ENCODE measurements around the gene FMO5. TPM values are rescaled to one million over a fixed set of nuclear protein-coding genes. Genes with fewer than 3 reads are reported as not detected.

Gene FMO5
- total and polyA plus RNA-seq, 2 of the 13 experiments (the other 11 are each of a cell fraction or from before 2014, with no cell fraction given): 48.2 to 149 TPM

DNA sequence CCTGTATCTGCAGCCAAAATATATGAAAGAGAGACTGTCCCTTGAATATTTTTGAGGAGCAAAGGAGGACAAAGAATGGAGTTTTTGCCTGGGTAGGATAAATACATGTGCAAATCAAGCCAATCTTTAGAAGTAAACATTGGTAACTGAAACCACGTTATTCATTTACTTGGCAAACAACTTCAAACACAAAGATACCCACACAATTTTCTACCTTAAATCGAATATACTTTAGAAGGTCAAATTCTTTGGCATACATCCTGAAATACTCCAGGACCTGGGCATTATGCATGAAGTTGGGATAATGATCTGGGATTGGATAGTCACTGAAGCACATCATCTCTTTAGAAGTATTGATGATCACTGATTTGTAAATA, 9.6 kb downstream of the FMO5 start (continued):
- TF ChIP-seq ZNF883 (CRISPR knock-in tag; IDR thresholded peaks at IDR 0.05; ENCODE audit: not compliant biosample characterization) (no peak), HDAC2 (CRISPR knock-in tag; IDR thresholded peaks at IDR 0.05) (peak; percentile 72; the same call in 1 of the 2 replicates), TMF1 (CRISPR knock-in tag; IDR thresholded peaks at IDR 0.05; ENCODE audit: low read depth) (no peak), NR2F6 (IDR thresholded peaks at IDR 0.05) (peak; percentile 84), NR2F6 (CRISPR knock-in tag; IDR thresholded peaks at IDR 0.05) (peak; percentile 77), HOXD1 (CRISPR knock-in tag; IDR thresholded peaks at IDR 0.05) (no peak), SKIL (CRISPR knock-in tag; IDR thresholded peaks at IDR 0.05; ENCODE audit: borderline replicate concordance) (no peak), HOXA3 (CRISPR knock-in tag; IDR thresholded peaks at IDR 0.05) (no peak), CBX1 (IDR thresholded peaks at IDR 0.05; ENCODE audit: low read depth) (no peak), SMAD1 (CRISPR knock-in tag; IDR thresholded peaks at IDR 0.05; ENCODE audit: borderline replicate concordance, low read depth) (no peak), ZFP82 (CRISPR knock-in tag; IDR thresholded peaks at IDR 0.05; ENCODE audit: borderline replicate concordance) (no peak), SYNCRIP (IDR thresholded peaks at IDR 0.05; ENCODE audit: insufficient read depth, low read depth, low read length) (no peak), CREBL2 (CRISPR knock-in tag; IDR thresholded peaks at IDR 0.05; ENCODE audit: borderline replicate concordance) (no peak), ARID2 (CRISPR knock-in tag; IDR thresholded peaks at IDR 0.05; ENCODE audit: borderline replicate concordance) (no peak), ZNF766 (CRISPR knock-in tag; IDR thresholded peaks at IDR 0.05; ENCODE audit: borderline replicate concordance) (no peak), TSC22D2 (CRISPR knock-in tag; IDR thresholded peaks at IDR 0.05; ENCODE audit: borderline replicate concordance) (no peak)
- TF ChIP-seq, protein P1, sequence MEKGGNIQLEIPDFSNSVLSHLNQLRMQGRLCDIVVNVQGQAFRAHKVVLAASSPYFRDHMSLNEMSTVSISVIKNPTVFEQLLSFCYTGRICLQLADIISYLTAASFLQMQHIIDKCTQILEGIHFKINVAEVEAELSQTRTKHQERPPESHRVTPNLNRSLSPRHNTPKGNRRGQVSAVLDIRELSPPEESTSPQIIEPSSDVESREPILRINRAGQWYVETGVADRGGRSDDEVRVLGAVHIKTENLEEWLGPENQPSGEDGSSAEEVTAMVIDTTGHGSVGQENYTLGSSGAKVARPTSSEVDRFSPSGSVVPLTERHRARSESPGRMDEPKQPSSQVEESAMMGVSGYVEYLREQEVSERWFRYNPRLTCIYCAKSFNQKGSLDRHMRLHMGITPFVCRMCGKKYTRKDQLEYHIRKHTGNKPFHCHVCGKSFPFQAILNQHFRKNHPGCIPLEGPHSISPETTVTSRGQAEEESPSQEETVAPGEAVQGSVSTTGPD (CRISPR knock-in tag; IDR thresholded peaks at IDR 0.05): no peak
- TF ChIP-seq, protein P2, sequence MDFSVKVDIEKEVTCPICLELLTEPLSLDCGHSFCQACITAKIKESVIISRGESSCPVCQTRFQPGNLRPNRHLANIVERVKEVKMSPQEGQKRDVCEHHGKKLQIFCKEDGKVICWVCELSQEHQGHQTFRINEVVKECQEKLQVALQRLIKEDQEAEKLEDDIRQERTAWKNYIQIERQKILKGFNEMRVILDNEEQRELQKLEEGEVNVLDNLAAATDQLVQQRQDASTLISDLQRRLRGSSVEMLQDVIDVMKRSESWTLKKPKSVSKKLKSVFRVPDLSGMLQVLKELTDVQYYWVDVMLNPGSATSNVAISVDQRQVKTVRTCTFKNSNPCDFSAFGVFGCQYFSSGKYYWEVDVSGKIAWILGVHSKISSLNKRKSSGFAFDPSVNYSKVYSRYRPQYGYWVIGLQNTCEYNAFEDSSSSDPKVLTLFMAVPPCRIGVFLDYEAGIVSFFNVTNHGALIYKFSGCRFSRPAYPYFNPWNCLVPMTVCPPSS (IDR thresholded peaks at IDR 0.05): no peak
- TF ChIP-seq, protein P3, sequence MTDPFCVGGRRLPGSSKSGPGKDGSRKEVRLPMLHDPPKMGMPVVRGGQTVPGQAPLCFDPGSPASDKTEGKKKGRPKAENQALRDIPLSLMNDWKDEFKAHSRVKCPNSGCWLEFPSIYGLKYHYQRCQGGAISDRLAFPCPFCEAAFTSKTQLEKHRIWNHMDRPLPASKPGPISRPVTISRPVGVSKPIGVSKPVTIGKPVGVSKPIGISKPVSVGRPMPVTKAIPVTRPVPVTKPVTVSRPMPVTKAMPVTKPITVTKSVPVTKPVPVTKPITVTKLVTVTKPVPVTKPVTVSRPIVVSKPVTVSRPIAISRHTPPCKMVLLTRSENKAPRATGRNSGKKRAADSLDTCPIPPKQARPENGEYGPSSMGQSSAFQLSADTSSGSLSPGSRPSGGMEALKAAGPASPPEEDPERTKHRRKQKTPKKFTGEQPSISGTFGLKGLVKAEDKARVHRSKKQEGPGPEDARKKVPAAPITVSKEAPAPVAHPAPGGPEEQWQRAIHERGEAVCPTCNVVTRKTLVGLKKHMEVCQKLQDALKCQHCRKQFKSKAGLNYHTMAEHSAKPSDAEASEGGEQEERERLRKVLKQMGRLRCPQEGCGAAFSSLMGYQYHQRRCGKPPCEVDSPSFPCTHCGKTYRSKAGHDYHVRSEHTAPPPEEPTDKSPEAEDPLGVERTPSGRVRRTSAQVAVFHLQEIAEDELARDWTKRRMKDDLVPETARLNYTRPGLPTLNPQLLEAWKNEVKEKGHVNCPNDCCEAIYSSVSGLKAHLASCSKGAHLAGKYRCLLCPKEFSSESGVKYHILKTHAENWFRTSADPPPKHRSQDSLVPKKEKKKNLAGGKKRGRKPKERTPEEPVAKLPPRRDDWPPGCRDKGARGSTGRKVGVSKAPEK (CRISPR knock-in tag; IDR thresholded peaks at IDR 0.05; ENCODE audit: borderline replicate concordance): no peak
- TF ChIP-seq, protein P4, sequence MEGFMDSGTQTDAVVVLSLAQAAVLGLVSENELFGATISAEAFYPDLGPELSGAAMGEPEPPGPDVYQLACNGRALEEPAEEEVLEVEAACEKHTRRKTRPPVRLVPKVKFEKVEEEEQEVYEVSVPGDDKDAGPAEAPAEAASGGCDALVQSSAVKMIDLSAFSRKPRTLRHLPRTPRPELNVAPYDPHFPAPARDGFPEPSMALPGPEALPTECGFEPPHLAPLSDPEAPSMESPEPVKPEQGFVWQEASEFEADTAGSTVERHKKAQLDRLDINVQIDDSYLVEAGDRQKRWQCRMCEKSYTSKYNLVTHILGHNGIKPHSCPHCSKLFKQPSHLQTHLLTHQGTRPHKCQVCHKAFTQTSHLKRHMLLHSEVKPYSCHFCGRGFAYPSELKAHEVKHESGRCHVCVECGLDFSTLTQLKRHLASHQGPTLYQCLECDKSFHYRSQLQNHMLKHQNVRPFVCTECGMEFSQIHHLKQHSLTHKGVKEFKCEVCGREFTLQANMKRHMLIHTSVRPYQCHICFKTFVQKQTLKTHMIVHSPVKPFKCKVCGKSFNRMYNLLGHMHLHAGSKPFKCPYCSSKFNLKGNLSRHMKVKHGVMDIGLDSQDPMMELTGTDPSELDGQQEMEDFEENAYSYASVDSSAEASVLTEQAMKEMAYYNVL (CRISPR knock-in tag; IDR thresholded peaks at IDR 0.05; ENCODE audit: borderline replicate concordance): 0 out of 2 replicates have a peak, but pooled peaks have one; percentile 28

Data from HepG2 (cell line).